CD4-positive, alpha-beta T cell treated with Interleukin-2 at 100 ng/mL for 4 hours (primary cell): Measurements from ENCODE around the gene NEK6.

ENCODE experiments used
- DNase-seq: peaks from one replicate; pipeline ENCODE4 v3.0.0-alpha.2; 2020; ENCODE audit warnings: low spot score

Gene NEK6

DNA sequence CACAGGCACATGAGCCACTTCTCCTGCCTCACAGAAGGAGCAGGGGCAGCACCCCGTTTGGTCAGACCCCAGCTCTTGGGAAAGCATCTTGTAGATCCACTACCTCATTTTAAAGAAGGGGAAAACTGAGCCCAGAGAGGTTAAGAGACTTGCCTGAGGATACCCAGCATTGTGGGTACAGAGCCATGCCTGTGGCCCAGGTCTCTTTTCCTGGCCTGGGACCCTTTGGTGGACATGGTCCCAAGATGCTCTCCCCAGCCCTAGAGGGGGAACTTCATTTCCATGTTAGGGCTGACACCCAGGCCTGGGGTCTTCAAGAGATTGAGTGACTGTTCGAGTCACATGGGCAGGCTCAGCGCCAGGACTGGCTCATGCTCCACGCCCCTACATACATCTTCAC is 64.2 kb downstream of the NEK6 start:
- DNase-seq: no peak

DNA sequence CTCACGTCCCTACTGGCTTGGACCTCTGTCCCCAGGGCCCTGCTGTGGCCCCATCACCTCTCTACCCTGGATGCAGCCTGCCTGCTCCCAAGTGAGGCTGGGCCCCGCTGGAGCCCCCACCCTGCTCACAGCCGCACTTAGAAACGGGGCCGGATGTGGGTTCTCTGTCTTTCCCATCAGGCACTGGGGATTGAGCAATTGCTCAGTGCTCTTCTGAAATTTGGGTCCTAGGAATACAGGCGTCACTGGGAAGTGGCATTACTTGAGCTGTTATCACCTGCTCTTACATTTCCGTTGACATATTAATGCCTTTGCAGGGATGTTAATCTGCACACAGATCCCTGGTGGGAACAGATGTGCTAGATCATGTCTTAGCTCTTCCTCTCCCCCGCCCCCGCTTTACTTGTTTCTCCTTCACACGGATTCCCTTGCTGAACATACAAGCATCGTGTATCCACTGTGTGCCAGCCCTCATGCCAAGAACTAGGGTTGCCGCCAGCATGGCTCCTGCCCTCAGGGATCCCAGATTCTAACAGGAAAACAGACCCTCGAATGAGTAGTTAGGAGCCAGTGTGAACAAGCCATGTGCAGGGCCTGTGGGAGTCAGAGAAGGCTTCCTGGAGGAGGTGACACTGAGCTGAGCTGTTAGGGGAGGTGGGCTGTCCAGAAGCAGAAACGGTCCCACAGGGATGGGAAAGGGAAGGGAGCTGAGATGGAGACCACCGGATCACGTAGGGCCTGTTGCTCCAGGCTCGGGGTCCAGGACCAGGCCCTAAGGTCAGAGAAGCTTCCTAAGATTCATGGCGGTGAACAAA is 65.1 kb downstream of the NEK6 start:
- DNase-seq: no peak

DNA sequence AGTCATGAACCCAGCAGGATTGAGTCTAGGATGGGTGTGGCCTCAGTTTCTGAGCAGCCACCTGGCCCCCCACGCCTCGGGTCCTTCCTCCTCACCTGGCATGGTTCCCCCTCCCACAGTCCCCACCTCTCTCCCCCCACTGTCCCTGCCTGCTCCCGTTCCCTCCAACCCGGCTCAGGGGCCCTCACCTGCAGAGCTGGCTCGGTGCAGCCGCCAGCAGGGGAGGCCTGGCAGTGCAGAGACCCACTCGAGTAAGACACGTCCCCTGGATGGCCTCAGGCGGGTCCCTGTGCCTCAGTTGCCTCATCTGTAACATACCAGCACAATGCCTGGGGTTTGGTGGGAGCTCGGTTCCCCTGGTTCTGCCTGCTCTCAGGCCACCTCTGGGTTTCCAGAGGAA is 66.2 kb downstream of the NEK6 start:
- DNase-seq: no peak

DNA sequence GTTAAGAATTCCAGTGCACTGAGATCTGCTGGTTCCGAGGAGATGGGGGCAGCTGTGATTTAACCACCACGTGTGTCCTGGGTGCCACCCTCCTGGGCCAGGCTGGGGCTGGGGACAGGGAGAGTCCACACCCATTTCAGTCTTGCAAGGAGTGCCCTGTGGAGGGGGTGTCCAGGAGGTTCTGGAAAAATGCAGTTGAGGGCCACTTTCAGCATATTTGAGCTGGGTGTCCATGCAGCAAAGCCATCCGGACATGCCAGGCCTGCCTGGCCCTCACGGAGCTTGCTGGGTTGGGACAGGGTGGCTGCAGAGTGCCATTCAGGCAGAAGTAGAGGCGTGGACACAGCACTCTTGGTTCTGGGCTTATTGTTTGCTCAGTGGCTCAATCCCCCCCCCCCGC is 68.1 kb downstream of the NEK6 start:
- no peak for DNase-seq

GRCh38 chr9:124326378-124326777 is 68.6 kb downstream of the NEK6 start:
- no peak for DNase-seq

DNA sequence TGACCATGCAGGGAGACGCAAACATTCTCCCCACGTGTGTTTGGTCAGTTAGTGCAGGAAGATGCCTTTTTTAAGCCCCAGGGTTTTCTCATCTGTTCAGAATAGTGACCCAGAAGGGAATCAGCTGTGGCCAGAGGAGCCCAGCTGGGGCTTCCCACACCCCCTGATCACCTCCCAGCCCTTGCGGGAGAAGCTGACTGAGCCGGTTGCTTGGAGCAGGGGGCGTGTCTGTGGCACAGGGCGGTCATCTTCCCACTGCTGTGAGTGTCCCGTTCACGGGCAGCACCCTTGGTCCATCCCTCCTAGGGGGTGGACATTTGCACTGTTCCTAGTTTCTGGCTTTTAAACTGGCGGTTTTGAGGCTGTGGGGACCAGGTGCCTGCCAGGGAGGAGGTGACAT is 69.7 kb downstream of the NEK6 start:
- DNase-seq: no peak

DNA sequence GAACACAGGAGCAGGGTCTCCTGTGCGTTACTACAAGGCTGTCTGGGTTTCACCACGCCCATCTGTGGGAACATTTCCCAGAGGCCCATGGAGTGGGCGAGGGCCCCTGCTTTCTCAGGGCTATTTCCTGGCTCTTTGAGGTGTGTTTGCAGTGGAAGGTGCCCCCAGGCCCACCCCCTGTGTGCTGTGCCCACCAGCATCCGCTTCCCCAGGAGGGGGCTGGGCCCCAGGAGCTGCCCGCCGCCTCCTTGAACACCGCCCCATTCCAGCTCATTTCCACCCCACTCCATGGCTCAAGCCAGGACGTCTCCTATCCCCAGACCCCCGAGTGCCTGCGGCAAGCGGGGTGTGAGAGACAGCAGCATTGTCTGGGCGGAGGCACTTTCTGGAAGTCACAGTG is 70.5 kb downstream of the NEK6 start:
- no peak for DNase-seq

DNA sequence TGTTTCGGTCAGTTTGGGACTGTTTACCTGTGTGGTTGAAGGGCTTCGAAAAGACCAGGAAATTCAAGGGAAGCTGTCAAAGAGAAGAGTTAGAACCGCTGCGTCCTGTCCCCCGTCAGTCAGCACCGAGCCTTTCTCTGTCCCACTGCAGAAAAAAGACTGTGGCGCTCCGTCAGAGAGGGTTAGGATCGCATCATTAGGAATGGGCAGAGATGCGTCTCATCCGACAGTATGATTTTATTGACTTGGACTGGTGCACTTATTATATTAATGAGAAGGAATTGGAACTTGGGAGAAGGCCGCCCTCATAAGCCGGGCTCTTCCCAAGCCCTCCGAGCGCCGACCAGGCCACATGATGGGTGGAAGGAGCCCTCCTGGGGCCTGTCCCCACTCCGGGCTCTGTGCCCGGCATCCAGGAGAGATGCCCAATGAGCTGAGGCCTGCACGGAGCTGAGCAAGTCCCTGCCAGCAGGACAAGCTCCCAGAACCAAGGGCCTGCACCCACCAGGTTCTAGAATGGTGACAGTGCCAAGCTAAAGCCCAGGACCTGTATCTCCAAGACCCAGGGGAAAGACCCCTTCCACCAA is 71.5 kb downstream of the NEK6 start:
- no peak for DNase-seq

- DNase-seq: no peak
Measured at GRCh38 chr9:124330011-124330697, 72.4 kb downstream of the NEK6 start.

DNA sequence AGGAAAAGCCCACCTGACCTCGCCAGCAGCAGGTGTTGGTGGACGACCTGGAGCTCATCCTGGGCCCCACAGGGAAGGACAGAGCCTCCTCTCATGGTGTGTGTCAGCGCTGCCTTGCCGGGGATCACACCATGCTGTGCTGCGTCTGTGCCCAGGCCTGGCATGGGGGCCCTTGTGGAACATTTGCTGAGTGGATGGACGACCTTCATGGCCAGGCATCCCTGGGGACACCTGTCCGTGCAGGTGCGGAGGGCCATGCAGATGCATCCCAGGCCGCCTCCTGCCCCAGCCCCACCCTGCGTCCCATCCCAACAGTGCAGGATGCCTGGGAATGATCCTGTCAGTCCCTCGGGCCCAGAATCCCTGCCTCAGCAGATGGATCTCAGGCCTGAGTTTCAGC is 73.8 kb downstream of the NEK6 start:
- no peak for DNase-seq

DNA sequence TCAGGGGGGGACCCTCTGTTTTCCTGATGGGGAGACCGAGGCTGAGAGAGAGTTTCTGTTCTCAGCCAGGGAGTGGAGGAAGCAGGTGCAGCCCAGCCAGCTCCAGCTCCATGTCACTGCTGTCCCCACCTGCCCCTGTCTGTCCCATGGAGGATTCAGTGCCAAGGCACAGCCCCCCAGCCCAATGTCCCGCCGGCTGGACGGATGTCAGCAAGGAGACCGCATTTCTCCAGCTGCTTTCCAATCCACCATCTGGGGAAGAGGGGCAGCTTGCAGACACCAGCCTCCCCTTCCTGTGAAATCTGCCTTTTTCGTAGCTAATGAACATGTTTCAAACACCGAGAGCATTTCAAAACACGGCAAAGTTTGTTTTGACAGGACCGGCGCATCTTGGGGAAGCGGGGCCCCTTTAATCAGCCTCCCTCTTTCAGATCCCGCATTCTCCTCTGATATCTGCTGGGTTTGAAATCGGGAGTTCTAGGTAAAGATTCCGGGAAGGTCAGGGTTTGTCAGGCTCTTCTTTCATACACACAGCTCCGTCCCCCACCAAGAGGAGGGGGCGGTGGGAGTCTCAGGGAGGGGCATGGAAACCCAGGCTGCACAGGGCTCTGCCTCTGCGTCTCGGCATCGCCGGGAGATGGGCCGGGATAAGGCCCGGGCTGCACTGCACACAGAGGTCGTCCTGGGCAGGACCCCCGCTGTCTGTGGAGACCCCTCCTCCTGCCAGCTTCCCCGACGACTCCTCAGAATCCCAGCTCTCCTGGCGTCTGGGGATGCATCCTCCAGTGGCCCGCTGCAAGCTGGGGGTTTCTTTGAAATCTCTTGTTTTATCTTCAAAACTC is 74.8 kb downstream of the NEK6 start:
- DNase-seq: no peak

- DNase-seq: no peak
Measured at GRCh38 chr9:124333203-124333579, 75.4 kb downstream of the NEK6 start.

- no peak for DNase-seq
Measured at GRCh38 chr9:124334568-124335319, 77.0 kb downstream of the NEK6 start.

DNA sequence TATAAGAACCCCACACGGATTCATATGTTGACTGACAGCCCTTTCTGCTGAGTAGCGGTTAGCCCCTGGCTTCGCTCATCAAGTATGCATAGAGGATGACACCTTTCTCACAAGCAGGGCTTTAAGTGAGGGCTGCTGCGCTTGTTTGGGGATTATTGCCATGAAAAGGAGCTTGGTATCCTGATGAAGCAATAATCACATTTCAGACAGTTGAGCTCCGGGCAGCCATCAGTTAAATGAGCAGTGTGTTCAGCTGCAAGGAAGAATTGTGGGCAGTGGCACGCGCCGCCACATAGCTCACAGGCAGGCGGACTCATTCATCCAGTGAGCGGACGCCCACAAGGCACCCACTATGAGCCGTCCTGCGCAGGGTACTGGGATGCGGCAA is 77.6 kb downstream of the NEK6 start:
- no peak for DNase-seq

DNA sequence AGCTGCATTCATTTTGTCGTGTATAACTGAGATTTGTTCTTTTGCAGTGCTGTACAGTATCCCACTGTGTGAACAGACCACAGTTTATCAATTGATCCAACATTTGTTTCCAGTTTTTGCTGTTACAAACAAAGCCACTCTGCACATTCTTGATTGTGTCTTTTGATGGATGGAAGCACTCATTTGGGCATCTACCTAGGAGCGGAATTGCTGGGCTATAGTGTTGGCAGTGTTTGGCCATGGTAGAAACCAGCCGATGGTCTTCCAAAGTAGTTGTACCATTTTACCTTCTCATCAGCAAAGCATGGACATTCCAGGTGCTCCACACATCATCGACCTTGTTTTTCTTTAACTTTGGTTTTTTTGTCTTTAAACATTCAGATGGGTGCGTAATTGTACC is 79.8 kb downstream of the NEK6 start:
- no peak for DNase-seq

- DNase-seq: no peak
Measured at GRCh38 chr9:124339603-124340146, 81.9 kb downstream of the NEK6 start.

DNA sequence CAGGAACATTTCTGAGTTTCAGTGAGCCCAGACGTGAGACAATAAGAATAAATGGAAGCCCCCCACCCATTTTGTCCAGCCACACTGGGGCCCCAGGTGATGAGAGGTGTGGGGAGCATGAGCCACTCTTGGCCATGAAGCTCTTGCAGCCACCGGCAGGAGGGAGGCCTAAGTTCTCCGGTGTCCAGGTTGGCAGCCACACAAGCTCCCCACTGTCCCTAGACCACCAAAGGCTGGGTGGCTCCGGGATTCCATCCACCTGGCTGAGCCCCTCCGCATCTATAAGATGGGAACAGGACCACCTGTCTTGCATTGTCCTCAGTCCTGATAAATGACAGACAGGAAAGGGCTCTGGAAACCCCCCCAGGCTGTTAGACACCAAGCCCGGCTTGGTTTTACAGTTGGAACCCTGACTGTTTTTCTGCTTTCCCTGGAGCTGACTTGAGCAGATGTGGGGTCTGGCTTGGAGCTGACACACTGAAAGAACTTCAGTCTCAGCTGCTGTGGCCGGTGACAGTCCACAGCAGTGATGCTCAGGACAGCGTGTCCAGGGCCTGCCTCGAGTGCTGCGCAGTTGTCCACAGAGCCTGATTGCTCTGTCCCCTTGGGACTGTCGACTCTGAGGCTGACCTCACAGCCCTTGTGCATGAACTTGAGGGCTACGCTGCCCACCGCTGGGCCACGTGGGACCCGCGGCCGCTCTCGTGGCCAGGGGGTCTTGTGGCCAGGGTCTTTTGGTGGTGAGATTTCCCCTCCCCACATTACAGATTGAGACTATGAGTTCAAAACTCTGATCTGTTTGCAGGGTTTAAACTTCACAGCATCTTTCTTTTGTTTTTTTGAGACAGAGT is 82.7 kb downstream of the NEK6 start:
- DNase-seq: no peak

- no peak for DNase-seq
Measured at GRCh38 chr9:124341455-124342170, 83.9 kb downstream of the NEK6 start.

DNA sequence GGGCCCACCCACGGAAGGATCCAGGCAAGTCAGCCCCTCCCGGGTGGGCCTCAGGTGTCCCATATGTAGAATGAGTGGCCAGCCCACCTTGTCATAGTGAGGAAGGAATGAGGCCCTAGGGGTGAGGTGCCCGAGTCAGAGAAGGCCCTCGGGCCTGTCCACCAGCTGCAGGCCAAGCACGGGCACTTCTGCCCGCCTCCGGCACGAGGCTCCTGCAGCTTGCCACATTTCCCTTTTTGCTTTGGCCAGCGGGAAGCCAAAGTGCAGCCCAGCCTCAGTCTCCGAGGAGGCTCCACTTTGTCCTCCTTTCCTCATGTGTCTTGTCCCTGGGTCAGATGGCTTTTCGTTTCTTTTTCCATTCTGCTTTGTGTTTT is 84.6 kb downstream of the NEK6 start:
- no peak for DNase-seq
